GM04504 (cell line): ENCODE measurements around the gene CHAT.

Experiments used
- DNase-seq: peaks from one replicate; pipeline ENCODE4 v3.0.0-alpha.2; 2012; ENCODE audit warnings: low read depth

Gene CHAT

GRCh38 chr10:49631975-49632374 lies 18.1 kb downstream of the CHAT start:
- no peak for DNase-seq

DNA sequence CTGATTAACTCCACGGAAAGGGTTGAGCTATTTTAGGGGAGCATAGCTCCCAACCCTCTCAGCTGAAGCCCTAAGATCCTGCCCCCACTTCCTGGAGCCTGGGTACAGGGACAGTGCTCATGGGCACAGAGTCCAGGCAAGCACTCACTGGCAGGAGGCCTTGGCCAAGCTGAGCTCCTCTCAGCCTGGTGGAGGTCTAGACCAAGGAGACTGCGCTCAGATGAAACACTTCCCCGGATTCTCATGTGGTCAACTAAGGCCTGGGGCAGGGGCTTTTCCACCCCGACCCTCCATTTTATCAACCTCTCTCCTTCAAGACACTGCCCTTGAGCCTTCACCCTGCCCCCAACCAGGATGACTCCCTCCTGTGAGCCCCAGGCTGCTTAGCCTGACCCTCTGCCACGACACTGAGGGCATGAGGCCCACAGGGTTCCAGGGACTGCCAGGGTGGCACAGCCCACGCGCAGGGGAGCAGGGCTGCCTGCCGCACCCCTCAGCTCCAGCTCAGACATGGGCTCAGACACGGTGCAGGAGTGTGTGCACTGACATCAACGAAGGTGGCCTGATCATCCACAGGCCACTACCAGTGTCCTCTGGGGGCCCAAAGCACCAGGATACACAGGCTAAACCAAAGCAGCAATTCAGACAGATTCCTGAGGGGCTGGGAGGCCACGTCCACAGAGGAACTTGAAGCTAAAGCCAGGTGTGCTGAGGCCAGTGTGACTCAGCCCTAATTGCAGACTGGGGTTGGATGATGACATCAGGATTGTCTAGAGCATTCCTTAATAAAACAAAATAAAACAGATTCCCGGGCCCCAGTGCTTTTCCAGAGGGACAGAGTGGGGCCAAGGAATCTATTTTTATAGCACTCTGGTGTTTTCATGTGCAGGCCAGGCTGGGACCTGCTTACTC lies 18.8 kb downstream of the CHAT start:
- no peak for DNase-seq

DNA sequence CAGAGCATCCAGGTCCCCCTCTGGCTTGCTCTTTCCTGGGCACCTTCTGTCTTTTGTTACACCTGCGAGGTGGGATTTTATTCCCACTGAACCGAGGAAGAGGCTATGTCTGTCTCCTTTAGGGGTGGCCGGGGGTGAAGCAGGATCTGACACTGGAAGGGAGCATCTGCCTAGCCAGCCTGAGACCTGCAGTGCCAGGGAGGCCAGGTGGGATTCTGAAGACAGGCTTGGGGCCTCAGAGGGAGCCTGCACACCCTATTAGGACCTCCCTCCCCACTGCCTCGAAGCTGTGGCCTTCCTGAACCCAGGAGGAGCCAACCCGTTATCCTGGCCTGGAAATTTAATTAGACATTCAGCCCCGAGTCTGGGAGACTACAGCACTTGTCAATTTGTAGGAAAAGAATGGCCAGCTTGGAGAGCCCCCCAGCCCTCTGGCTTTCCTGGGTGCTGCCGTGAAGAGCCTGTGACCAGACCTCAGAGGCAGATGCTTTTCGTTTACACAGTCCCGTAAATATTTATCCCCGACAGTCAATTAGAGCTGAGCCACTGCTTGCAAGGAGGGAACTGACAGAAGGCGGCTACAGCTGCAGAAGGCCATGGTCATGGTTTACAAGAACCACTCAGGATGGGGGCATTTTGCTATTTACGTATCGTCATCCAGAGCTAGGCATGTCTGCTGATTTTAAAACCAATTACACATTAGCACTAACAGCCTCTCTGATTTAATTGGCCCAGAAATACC lies 19.7 kb downstream of the CHAT start:
- DNase-seq = no peak

GRCh38 chr10:49634069-49634660 lies 20.3 kb downstream of the CHAT start:
- DNase-seq = no peak

DNA sequence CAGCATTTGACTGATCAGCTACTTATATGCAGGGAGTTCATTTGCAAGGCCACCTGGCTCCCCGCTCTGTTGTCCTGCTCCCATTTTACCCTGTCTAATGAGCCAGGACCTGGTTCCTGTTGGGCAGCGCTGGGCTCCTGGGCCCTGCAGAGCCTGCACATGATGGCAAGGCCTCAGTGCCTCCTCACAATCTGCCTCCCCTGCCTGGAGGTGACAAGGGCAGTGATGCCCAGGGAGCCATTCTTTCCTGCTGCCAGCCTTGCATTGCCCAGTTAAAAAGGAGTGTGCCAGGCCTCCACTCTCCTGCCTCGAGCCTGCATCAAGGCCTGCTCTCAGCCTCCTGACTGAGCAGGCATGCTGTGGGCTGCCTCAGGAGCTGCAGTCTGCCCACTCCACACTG lies 28.5 kb downstream of the CHAT start:
- no peak for DNase-seq

DNA sequence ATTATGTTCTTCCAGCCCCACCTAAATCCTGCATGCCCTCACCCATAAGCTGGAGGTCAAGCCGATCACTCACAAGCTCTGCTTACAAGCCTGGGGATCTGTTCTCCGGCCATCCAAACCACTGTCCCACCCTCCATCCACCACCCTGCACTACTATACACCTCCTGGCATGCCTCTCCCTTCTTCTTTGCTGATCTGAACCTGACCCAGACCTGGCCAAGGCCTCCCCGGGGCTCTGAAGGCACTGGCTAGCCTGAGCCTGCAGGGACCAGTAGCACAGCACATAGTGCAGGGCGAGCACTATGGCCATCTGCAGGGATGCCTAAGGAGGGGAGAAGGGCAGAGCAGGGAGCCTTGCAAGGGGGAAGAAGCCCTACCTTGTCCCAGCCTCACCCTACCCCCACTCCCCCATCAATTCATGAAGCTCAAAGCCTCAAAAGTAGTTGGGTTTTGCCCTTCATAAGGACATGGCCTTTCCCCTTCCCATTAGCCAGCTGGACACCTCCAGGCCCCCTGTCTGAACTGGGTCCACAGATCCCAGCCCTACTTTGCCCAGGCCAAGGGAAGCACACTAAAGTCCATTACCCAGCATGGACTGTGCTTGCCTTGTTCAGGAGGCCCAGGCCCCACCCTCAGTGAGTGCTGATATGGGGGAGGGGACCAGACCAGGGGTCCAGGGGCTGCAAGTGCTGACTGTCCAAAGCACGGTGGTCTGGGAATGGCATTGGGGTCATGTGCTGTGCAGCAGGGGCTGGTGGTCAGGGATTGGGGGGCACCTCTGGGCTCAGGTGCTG lies 29.6 kb downstream of the CHAT start:
- DNase-seq = no peak

DNA sequence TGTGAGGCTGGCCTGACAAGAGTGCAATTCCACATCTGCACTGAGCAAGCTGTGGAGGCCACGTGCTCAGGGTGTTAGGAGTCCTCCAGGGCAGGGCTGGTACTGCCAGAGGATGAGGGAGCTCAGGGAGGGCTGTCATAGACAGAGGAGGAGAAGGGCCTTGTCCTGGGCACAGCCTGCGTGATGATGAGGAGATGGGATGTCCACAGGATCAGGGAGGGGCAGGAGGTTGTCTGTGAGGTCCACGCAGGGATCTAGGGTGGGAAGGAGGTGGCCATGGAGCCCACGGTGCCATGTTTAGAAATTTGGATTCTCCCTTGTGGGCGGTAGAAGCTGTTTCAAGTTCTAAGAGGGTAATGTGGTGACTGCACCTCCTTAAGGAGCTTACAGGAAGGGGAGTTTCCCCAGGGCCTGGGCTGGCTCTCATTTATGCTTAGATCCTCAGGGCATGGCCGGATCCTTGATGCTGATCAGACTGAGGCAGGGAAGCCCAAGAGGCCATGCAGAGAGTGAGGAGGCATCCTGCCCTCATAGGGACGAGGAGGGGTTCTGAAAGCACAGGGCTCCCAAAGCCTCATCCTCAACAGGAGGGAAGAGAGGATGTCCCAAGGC lies 30.3 kb downstream of the CHAT start:
- DNase-seq = no peak

DNA sequence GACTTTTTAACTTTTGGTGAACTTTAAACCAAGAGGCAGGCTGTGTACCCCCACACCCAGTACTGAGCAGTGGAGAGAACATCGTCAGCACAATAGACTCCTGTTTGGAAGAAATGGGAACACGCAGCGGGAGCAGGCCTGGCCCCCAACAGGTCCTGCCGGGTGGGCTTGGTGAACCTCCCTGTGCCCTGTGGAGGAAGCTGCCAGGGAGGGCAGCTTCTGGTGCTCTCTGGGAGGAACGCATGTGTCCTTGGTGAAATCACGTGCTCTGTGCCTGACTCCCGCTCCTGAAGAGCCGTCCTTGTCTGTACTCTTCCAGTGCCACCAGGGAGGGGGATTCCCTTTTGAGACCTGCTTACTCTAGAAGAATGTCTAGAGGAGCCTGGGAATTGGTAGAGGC lies 31.6 kb downstream of the CHAT start:
- no peak for DNase-seq

GRCh38 chr10:49645871-49646870 lies 32.3 kb downstream of the CHAT start:
- DNase-seq = no peak

- DNase-seq = no peak
Observed at GRCh38 chr10:49647554-49647953, 33.7 kb downstream of the CHAT start.

- DNase-seq = no peak
Observed at GRCh38 chr10:49647985-49648795, 34.4 kb downstream of the CHAT start.

DNA sequence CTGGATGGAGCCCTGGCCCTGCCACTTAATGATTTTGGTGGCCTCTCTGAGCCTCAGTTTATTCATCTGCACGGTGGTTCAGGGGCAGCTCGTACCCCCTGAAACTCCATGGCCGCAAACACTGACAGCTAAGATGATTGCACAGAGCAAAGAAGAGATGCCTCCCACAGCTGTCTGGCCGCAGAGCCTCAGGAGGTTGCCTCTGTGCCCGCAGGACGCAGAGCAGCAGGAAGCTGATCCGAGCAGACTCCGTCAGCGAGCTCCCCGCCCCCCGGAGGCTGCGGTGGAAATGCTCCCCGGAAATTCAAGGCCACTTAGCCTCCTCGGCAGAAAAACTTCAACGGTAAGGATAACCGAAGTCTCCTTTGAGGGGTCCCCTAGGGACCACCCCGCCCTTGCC lies 35.5 kb downstream of the CHAT start:
- no peak for DNase-seq

DNA sequence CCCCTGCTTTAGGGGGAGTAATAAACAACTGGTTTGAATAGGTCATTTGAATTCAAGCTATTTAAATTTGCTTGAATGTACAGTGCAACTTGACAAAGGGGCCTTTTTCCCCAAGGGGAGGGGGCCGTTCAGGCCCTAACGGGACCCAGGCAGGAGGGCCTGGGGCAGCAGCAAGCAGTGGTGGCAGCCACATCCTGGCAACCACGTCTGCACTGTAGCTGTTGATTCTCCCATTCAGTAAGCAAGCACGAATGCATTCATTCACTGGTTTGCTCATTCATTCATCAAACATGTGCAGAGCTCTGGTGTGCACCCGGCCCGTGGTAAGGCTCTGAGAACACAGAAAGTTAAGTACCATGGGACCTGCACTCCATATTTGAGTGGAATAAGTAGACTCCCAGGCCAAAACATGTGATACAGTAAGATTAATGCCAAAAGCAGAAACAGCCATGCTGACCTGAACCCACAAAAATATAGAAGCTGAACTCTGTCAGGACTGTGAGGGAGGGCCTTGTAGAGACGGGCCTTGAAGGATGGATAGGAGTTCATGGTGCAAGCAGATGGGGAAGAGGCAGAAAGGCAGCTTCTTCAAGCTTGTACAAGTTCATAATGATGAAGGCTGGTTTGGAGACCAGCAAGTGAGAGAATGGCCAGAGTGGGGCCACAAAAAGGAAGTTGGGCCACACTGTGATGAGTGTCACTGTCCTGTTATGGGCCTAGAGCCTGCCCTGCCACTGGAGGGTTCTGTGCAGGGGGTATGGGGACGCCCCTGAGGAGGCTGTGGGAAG lies 36.3 kb downstream of the CHAT start:
- no peak for DNase-seq

- DNase-seq = no peak
Observed at GRCh38 chr10:49650724-49651034, 36.8 kb downstream of the CHAT start.

DNA sequence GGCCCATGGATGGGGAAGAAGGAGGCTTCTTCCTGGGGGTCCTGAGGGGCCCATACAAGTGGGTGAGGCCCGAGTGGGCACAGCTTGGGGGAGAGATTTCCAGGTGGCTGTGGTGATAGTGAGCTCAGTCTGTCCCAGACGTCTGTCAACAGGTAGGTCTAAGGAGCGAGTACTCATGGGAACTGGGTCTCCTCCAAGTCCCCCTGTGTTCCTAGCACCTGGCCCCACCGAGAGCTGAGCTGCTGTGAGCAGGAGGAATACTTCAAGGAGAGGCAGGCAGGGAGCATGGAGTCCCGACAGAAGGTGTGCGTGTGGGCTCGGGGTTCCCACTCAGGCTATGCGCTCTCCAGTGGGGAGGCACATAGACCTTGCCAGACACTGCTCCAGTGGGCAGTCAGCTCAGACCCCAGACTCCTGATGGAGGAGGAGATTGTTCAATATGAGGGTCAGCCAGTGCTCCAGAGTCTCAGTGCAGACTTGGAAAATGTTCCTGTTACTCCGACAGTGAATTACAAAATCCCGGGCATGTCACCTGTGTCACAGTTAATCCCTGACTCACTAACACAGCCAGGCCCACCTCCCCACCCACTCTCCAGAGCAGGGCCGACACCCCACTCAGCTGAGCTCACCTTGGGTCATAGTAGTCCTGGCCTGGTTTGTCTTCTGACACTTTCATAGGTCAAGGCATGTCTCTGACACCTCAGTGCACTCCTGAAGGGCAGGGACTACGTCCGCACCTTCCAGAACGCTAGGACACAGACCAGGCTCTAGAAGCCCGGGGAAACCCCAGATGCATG lies 37.4 kb downstream of the CHAT start:
- no peak for DNase-seq

DNA sequence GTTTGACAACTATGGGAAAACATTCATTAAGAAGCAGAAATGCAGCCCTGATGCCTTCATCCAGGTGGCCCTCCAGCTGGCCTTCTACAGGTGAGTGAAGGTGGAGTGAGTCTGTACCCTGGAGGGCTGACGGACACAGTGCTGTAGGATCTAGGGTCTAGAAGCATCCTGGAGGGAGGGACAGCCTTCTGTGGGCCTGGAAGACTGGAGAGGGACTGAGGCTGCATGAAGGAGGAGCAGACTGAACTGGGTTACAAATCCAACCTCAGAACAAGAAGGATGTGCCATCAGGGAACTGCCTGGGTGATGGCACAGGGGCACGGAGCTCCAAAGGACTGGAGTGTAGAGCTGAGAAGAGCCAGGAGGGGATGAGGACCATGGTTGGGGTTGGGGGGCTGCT lies 38.1 kb downstream of the CHAT start:
- DNase-seq = no peak

DNA sequence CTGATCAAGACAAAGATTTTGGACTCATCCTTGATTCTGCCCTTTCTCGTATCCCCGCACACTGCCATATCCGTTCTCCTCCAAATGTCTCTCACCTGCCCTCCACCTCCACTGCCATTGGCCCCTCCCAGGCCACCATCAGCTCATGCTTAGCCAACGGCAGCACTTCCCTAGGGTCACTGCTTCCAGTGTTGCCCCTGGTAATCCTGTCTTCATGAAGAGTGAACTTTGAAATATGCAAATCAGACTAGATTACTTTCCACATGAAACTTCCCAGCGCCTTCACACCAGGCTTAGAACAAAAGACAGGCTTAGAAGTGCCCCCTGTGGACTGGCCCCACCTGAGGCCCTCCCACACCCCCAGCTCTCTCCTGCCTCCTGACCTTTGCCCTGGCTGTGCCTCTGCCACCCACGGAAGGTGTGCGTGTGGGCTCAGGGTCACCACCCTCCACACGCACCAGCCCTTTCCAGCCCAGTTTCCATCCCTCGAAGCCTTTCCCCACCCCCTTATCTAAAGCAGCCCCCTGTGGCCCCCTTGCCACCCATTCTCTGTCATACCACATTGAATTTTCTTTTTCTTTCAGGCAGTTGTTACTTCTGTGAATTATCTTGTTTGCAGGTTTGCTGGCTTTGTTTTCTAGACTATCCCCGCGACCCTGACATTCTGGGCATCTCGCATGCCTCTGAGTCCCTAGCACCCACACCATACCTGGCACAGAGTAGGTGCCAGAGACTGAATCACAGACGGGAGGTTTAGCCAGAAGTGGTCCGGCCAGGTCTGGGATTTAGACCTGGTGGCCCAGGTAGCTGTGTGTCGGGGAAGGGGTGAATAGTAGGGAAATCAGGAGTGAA lies 38.8 kb downstream of the CHAT start:
- DNase-seq = no peak
